GM23248 (cell line): ENCODE results near the gene AURKB.

Experiments
- EZH2 ChIP-seq: fragments of 200-600 bp; sonication (generic); IDR thresholded peaks from 2 replicates; pipeline ENCODE4 v1.6.1; 2018; ENCODE audit warnings: antibody characterized with exemption, mild to moderate bottlenecking; ENCODE audit not compliant: insufficient read depth, poor library complexity, severe bottlenecking
- EZH2phosphoT487 ChIP-seq: fragments of 200-600 bp; sonication (generic); IDR thresholded peaks from 2 replicates; pipeline ENCODE4 v1.6.1; 2018; ENCODE audit warnings: antibody characterized with exemption, moderate library complexity, mild to moderate bottlenecking, low read depth; ENCODE audit not compliant: insufficient read depth

DNA sequence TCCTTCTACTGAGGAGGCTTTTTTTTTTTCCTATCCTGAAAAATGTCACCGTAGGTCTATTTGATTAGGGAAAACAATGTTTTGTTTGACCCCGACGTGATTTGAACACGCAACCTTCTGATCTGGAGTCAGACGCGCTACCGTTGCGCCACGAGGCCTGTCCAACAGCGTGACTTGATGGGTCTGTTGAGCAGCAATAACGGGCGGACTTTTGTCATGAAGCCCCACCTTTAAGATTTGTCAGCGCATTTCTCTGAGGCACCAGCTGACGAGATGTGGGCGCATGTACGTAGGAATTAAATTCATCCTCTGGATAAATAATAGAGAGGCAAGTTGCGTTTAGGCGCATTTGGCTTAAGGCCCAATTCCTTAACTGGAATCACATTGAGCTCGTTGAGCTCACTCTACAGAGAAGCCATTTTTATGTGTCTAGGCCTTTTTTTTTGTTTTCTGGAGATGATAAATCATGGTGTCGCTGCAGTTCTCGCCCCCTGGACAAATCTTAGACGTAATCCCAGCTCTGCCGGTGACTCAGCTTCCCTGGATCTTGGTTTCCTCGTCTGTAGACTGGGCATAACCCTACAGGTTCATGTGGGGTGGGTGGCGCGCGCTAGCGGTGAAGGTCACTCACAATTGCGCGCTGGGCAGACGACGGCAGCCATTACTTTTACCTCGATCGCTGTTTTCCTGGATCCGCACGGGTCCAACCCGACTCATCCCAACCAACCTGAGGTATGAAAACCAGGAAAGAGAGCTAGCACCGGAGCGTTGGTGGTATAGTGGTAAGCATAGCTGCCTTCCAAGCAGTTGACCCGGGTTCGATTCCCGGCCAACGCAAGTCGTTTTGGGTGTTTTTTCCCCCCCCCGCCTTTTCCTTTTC lies 10.6 kb upstream of the AURKB start:
- TF ChIP-seq EZH2 (no peak), EZH2phosphoT487 (no peak)
